ENCODE results near the gene LENG8. TPM values are rescaled to one million over a fixed set of nuclear protein-coding genes. Genes with fewer than 3 reads are reported as not detected.

Gene LENG8
- total RNA-seq, 4 donors from 2014 or later: 9.9 to 49.5 (median 15.5) TPM

DNA sequence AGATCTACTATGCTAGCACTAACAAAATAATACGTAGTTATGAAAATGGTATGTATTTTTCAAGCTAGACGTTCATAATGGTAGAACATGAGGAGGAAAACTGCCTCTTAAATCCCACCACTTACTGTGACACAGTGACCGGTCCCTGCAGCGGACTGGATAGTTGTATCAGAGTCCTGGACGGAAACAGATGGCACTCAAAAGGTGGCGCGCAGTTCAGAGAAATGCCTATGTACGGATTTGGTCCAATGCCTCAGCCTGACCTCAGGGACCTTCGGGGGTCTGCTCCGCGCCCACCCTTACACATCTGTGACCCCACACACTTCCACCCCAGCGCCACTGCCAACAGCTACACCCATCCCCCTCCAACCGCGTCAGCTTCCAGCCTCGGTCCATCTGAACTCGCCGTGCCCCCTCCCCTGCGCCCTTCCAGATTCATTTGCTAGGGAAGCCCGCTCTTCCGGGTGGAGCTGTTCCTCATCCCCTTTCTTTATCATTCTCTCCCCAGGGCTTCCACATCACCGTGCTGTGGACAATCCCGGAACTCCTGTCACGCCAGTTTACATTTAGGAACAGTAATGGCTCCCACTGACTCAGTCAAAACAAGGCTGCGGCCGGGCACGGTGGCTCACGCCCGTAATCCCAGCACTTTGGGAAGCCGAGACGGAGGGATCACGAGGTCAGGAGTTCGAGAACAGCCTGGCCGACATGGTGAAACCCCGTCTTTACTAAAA lies 792 bp upstream of the LENG8 start:
- intact Hi-C loops (cut with DNase I; ENCODE audit: low total_unique reads): no loop called here
- peak; percentile 36 to 51 for DNase-seq

DNA sequence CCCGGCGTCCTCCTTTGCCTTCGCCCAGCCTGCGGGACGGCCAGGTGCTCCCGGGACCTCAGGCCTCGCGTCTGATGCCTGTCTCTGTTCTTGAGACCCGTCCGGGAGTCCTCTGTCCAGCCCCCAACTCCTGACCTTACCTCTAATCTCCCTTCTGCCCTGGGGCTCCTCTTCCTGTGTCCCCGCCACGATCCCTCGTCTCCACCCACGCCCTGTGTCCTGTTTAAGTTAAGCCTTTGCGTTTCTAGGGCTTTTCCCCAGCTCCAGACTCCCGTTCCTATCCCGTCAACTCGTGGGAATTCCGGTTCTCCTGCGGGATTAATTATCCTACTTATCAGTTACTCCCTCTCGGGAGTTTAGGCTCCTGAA lies 686 bp downstream of the LENG8 start:
- no peak for DNase-seq
- peak overlapping the region; percentile 87 to 95 (median 90) for H3K4me3 ChIP-seq
- ATAC-seq: no peak
- H3K36me3 ChIP-seq: peaks cover 1 to 50% of the 10 kb centered on the region in 2 donors
- intact Hi-C loops (cut with DNase I; ENCODE audit: low total_unique reads): loop anchor here (1.0 kb wide), 4 partner anchors 14 to 890 kb away; partner anchors contain the start of genes KMT5C and LENG9
- peaks cover 22 to 31% of the 10 kb centered on the region in 2 donors for H3K4me1 ChIP-seq
- H3K27me3 ChIP-seq: no peaks in the 10 kb centered on the region
- TF ChIP-seq POLR2A (IDR thresholded peaks at IDR 0.05): no peak
- TF ChIP-seq, protein P1, sequence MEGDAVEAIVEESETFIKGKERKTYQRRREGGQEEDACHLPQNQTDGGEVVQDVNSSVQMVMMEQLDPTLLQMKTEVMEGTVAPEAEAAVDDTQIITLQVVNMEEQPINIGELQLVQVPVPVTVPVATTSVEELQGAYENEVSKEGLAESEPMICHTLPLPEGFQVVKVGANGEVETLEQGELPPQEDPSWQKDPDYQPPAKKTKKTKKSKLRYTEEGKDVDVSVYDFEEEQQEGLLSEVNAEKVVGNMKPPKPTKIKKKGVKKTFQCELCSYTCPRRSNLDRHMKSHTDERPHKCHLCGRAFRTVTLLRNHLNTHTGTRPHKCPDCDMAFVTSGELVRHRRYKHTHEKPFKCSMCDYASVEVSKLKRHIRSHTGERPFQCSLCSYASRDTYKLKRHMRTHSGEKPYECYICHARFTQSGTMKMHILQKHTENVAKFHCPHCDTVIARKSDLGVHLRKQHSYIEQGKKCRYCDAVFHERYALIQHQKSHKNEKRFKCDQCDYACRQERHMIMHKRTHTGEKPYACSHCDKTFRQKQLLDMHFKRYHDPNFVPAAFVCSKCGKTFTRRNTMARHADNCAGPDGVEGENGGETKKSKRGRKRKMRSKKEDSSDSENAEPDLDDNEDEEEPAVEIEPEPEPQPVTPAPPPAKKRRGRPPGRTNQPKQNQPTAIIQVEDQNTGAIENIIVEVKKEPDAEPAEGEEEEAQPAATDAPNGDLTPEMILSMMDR (IDR thresholded peaks at IDR 0.05 in 4 of 5, conservative IDR thresholded peaks at IDR 0.05 in 1 of 5): no peak
- H3K27ac ChIP-seq: peak overlapping the region; percentile 92 to 98 (median 93)
- in situ Hi-C loops (cut with MboI; ENCODE audit: low sequenced_read_pairs in 4 of 4): loop anchor here in 1 of 4 donors (10.0 kb wide), 1 partner anchor 245 kb away; the partner anchor contains the start of gene RPS9
- no peaks in the 10 kb centered on the region for H3K9me3 ChIP-seq

More for the DNA sequence above, 792 bp upstream of the LENG8 start:
- Histone ChIP-seq H3K4me3 (peak overlapping the region; percentile 87 to 95 (median 90)), H3K27ac (peak overlapping the region; percentile 92 to 98 (median 93)), H3K27me3 (no peaks in the 10 kb centered on the region), H3K36me3 (peaks cover 0 to 37% of the 10 kb centered on the region in 2 donors), H3K9me3 (no peaks in the 10 kb centered on the region), H3K4me1 (peaks cover 22 to 31% of the 10 kb centered on the region in 2 donors)
- in situ Hi-C loops (cut with MboI; ENCODE audit: low sequenced_read_pairs in 4 of 4): no loop called here
- ATAC-seq: peak; percentile 37 to 55
- TF ChIP-seq, protein P1 (IDR thresholded peaks at IDR 0.05 in 4 of 5, conservative IDR thresholded peaks at IDR 0.05 in 1 of 5): no peak
- TF ChIP-seq POLR2A (IDR thresholded peaks at IDR 0.05): no peak

DNA sequence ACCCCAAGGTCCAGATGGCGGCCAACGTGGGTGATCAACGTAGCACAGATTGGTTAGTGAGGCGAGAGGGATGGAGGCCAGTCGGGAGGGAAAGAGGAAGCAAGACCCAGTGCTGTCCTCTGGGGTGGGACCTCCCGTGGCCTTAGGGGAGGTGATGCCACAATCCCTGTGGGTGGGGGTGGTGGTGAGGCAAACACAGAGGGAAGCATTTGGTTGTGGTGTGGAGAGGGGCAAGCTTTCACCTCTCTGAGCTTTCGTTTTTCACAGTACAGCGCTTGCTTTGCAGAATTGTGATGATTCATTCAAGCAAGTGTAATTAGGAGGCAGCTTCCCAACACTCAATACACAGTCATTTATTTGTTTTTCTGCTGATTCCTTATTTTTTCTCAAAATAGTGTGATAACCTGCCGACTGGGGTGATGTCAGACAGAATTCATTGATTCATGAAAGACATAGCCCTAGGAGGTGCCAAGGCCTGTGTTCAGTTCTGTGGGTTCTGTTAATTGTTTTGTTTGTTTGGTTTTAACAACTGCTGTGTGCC lies 2.4 kb downstream of the LENG8 start:
- no peak for TF ChIP-seq POLR2A (IDR thresholded peaks at IDR 0.05)
- TF ChIP-seq, protein P1 (IDR thresholded peaks at IDR 0.05 in 4 of 5, conservative IDR thresholded peaks at IDR 0.05 in 1 of 5): no peak
- ATAC-seq: no peak
- no peak overlapping the region for H3K4me3 ChIP-seq
- in situ Hi-C loops (cut with MboI; ENCODE audit: low sequenced_read_pairs in 4 of 4): loop anchor here in 1 of 4 donors (10.0 kb wide), 1 partner anchor 247 kb away; the partner anchor contains the start of gene RPS9
- H3K4me1 ChIP-seq: peaks cover 22 to 31% of the 10 kb centered on the region in 2 donors
- DNase-seq: no peak
- no peaks in the 10 kb centered on the region for H3K9me3 ChIP-seq
- H3K27me3 ChIP-seq: no peaks in the 10 kb centered on the region
- peak overlapping the region in 3 of 4 donors; percentile 7 to 98 (median 94) for H3K27ac ChIP-seq
- intact Hi-C loops (cut with DNase I; ENCODE audit: low total_unique reads): no loop called here
- H3K36me3 ChIP-seq: peaks cover 5 to 57% of the 10 kb centered on the region in 2 donors

DNA sequence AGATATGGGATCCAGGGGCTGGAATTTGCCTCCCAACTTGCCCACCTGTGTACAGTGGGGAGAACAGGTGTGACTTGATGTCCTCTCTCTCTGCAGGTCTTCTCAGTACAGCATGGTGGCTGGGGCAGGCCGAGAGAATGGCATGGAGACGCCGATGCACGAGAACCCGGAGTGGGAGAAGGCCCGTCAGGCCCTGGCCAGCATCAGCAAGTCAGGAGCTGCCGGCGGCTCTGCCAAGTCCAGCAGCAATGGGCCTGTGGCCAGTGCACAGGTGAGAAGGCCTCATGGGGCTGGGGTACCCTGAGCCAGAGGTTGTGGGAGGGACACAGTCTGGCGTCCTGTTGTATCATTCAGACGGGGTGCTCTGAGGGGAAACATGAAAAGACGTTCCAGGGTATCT lies 3.0 kb downstream of the LENG8 start:
- DNase-seq (no peak), ATAC-seq (no peak)
- H3K9me3 ChIP-seq: no peaks in the 10 kb centered on the region
- in situ Hi-C loops (cut with MboI; ENCODE audit: low sequenced_read_pairs in 4 of 4): loop anchor here in 1 of 4 donors (10.0 kb wide), 1 partner anchor 247 kb away; the partner anchor contains the start of gene RPS9
- H3K27ac ChIP-seq: no peak overlapping the region
- peaks cover 22 to 26% of the 10 kb centered on the region in 2 donors for H3K4me1 ChIP-seq
- intact Hi-C loops (cut with DNase I; ENCODE audit: low total_unique reads): no loop called here
- peaks cover 5 to 63% of the 10 kb centered on the region in 2 donors for H3K36me3 ChIP-seq
- no peak for TF ChIP-seq POLR2A (IDR thresholded peaks at IDR 0.05)
- TF ChIP-seq, protein P1 (IDR thresholded peaks at IDR 0.05 in 4 of 5, conservative IDR thresholded peaks at IDR 0.05 in 1 of 5): no peak
- H3K4me3 ChIP-seq: no peak overlapping the region
- H3K27me3 ChIP-seq: no peaks in the 10 kb centered on the region

Data from gastrocnemius medialis (tissue), 4 donors.